GM21529 (cell line): ENCODE results near the gene ADGB.
"Not testable (repeated sequence)": the region's sequence is repeated elsewhere in the genome, so short reads cannot be mapped to it uniquely, and the experiment has no call there.

Experiments
- ATAC-seq: cut with Tn5 transposase; IDR thresholded peaks from one replicate; pipeline ENCODE4 v1.9.1; 2021; ENCODE audit not compliant: unreplicated experiment

ADGB gene

GRCh38 chr6:146814148-146814750 lies 215.5 kb downstream of the ADGB start:
- ATAC-seq: no peak

GRCh38 chr6:146815511-146816462 lies 217.0 kb downstream of the ADGB start:
- ATAC-seq: not testable (repeated sequence)

- no peak for ATAC-seq
Observed at GRCh38 chr6:146819596-146820320, 221.0 kb downstream of the ADGB start.

- no peak for ATAC-seq
Observed at GRCh38 chr6:146827216-146827928, 228.6 kb downstream of the ADGB start.

GRCh38 chr6:146829792-146830565 lies 231.2 kb downstream of the ADGB start:
- no peak for ATAC-seq

- no peak for ATAC-seq
Observed at GRCh38 chr6:146833157-146833556, 234.4 kb downstream of the ADGB start.

GRCh38 chr6:146840216-146840615 lies 241.4 kb downstream of the ADGB start:
- ATAC-seq: no peak

- no peak for ATAC-seq
Observed at GRCh38 chr6:146840641-146841040, 241.9 kb downstream of the ADGB start.

GRCh38 chr6:146847426-146847825 lies 248.7 kb downstream of the ADGB start:
- ATAC-seq: no peak

GRCh38 chr6:146850238-146850896 lies 251.6 kb downstream of the ADGB start:
- ATAC-seq: peak; percentile 83

- no peak for ATAC-seq
Observed at GRCh38 chr6:146850981-146851380, 252.2 kb downstream of the ADGB start.

GRCh38 chr6:146851837-146852236 lies 253.1 kb downstream of the ADGB start:
- ATAC-seq: no peak

GRCh38 chr6:146854521-146855255 lies 255.9 kb downstream of the ADGB start:
- ATAC-seq: not testable (repeated sequence)

GRCh38 chr6:146855889-146856288 lies 257.1 kb downstream of the ADGB start:
- no peak for ATAC-seq

GRCh38 chr6:146856296-146856695 lies 257.5 kb downstream of the ADGB start:
- peak; percentile 51 for ATAC-seq

- ATAC-seq: peak; percentile 91
Observed at GRCh38 chr6:146857180-146857979, 258.6 kb downstream of the ADGB start.

- peak; percentile 24 for ATAC-seq
Observed at GRCh38 chr6:146857980-146858347, 259.2 kb downstream of the ADGB start.

GRCh38 chr6:146859206-146859605 lies 260.4 kb downstream of the ADGB start:
- ATAC-seq: no peak
